H1 (cell line): ENCODE data around the gene MRFAP1. TPM values are rescaled to one million over a fixed set of nuclear protein-coding genes. Genes with fewer than 3 reads are reported as not detected.

Experiments
- CTCF ChIA-PET: fragments of 300-600 bp; sonication (Branson Sonifier 250); formaldehyde crosslinking; loops from one replicate; lab custom pipeline; 2021; ENCODE audit not compliant: partially characterized antibody; lab: Charles Lee
- POLR2A ChIA-PET: fragments of 300-600 bp; sonication (Branson Sonifier 250); formaldehyde crosslinking; loops from one replicate; lab custom pipeline; 2021; ENCODE audit warnings: inconsistent platforms; ENCODE audit not compliant: partially characterized antibody; lab: Charles Lee
- DNase-seq, 2 experiments: peaks; one replicate each; pipeline versions ENCODE4 v3.0.0 to v3.0.0-alpha.2; 2010 to 2022; ENCODE audit warnings: low spot score in 2 of 2, low read depth in 1 of 2, mixed read lengths in 1 of 2
- FAIRE-seq: peaks from 2 replicates; lab custom pipeline; 2011; peaks lifted over from hg19 to GRCh38; lab: Jason Lieb, UNC
- H2AFZ ChIP-seq: 2 replicates; pipeline ENCODE4 v1.8.1; 2012; ENCODE audit warnings: low read length, inconsistent platforms
- H2AK5ac ChIP-seq: 2 replicates; pipeline ENCODE4 v1.6.1; 2013; ENCODE audit warnings: low read depth, low read length
- H2BK120ac ChIP-seq: replicated peaks from 2 replicates; pipeline ENCODE3; 2013; ENCODE audit warnings: low read depth, low read length, inconsistent platforms
- H2BK12ac ChIP-seq: 2 replicates; pipeline ENCODE4 v1.6.1; 2013; ENCODE audit warnings: low read depth, low read length
- H2BK15ac ChIP-seq: 2 replicates; pipeline ENCODE4 v1.6.1; 2013; ENCODE audit warnings: low read length
- H2BK20ac ChIP-seq: 2 replicates; pipeline ENCODE4 v1.6.1; 2013; ENCODE audit warnings: low read length
- H2BK5ac ChIP-seq: 2 replicates; pipeline ENCODE4 v1.6.1; 2013; ENCODE audit warnings: low read depth, low read length
- H3K14ac ChIP-seq: 2 replicates; pipeline ENCODE4 v1.6.1; 2013; ENCODE audit warnings: inconsistent platforms; ENCODE audit not compliant: insufficient read length
- H3K18ac ChIP-seq: 2 replicates; pipeline ENCODE4 v1.6.1; 2013; ENCODE audit warnings: low read length; ENCODE audit errors: extremely low read depth
- H3K23ac ChIP-seq: 2 replicates; pipeline ENCODE4 v1.6.1; 2013; ENCODE audit warnings: inconsistent platforms; ENCODE audit not compliant: insufficient read length
- H3K23me2 ChIP-seq: 2 replicates; pipeline ENCODE4 v1.6.1; 2013; ENCODE audit warnings: low read depth, low read length
- H3K27ac ChIP-seq: 2 replicates; pipeline ENCODE4 v1.6.1; 2011; ENCODE audit warnings: low read depth, low read length, inconsistent platforms
- H3K27me3 ChIP-seq, 4 experiments: replicated peaks in 1 of 4; 1 replicate in 1 of 4; 2 replicates in 3 of 4; pipeline versions ENCODE4 v1.6.1 to v1.8.1; 2011 to 2013; ENCODE audit warnings: low read length in 3 of 4, mild to moderate bottlenecking in 3 of 4, inconsistent platforms in 2 of 4, mixed read lengths in 2 of 4, moderate library complexity in 1 of 4; ENCODE audit not compliant: control insufficient read depth in 3 of 4, insufficient read depth in 3 of 4; ENCODE audit errors: extremely low read depth in 1 of 4
- H3K36me3 ChIP-seq, 4 experiments: 2 replicates each; pipeline versions ENCODE4 v1.6.1 to v1.8.1; 2011 to 2013; ENCODE audit warnings: mild to moderate bottlenecking in 4 of 4, low read length in 3 of 4, moderate library complexity in 2 of 4, control low read depth in 1 of 4, inconsistent platforms in 1 of 4; ENCODE audit not compliant: insufficient read depth in 4 of 4, control insufficient read depth in 2 of 4
- H3K4ac ChIP-seq: replicated peaks from 2 replicates; pipeline ENCODE3; 2013; ENCODE audit warnings: low read length, low read depth, mixed read lengths, inconsistent platforms; ENCODE audit not compliant: insufficient read length
- H3K4me1 ChIP-seq, 4 experiments: replicated peaks in 1 of 4; 1 replicate in 1 of 4; 2 replicates in 3 of 4; pipeline versions ENCODE4 v1.6.1 to v1.8.1; 2011 to 2013; ENCODE audit warnings: low read length in 3 of 4, inconsistent platforms in 2 of 4, mixed read lengths in 1 of 4; ENCODE audit not compliant: insufficient read depth in 4 of 4, control insufficient read depth in 3 of 4
- H3K4me2 ChIP-seq, 2 experiments: 2 replicates each; pipeline versions ENCODE4 v1.6.1 to v1.8.1; 2011 to 2013; ENCODE audit warnings: low read depth in 2 of 2, low read length in 2 of 2, control low read depth in 1 of 2, inconsistent platforms in 1 of 2, mild to moderate bottlenecking in 1 of 2; ENCODE audit not compliant: insufficient read depth in 1 of 2
- H3K4me3 ChIP-seq, 4 experiments: fragments of 200-600, 300-600 bp in 1 of 4; sonication (generic), shearing (Covaris generic), sonication (Bioruptor Twin) in 1 of 4; 2 replicates each; pipeline versions ENCODE4 v1.5.1 to v1.8.1; 2011 to 2016; ENCODE audit warnings: low read length in 4 of 4, low read depth in 3 of 4, control low read depth in 2 of 4, inconsistent platforms in 2 of 4, mild to moderate bottlenecking in 2 of 4, mixed read lengths in 1 of 4, moderate library complexity in 1 of 4; ENCODE audit not compliant: insufficient read depth in 2 of 4; ENCODE audit errors: extremely low read depth in 1 of 4
- H3K56ac ChIP-seq: replicated peaks from 2 replicates; pipeline ENCODE3; 2013; ENCODE audit warnings: low read depth, mild to moderate bottlenecking, mixed read lengths, low read length, inconsistent platforms; ENCODE audit not compliant: insufficient read length
- H3K79me1 ChIP-seq: 2 replicates; pipeline ENCODE4 v1.6.1; 2013; ENCODE audit warnings: low read depth, low read length, control low read depth
- H3K79me2 ChIP-seq, 2 experiments: 2 replicates each; pipeline versions ENCODE4 v1.6.1 to v1.8.1; 2012 to 2013; ENCODE audit warnings: low read length in 2 of 2, mild to moderate bottlenecking in 2 of 2, inconsistent platforms in 1 of 2; ENCODE audit not compliant: insufficient read depth in 2 of 2, control insufficient read depth in 1 of 2
- H3K9ac ChIP-seq, 4 experiments: replicated peaks in 1 of 4; 1 replicate in 1 of 4; 2 replicates in 3 of 4; pipeline versions ENCODE4 v1.6.1 to v1.8.1; 2011 to 2013; ENCODE audit warnings: low read depth in 3 of 4, low read length in 3 of 4, control low read depth in 2 of 4, mild to moderate bottlenecking in 2 of 4, moderate library complexity in 2 of 4, inconsistent platforms in 1 of 4; ENCODE audit errors: extremely low read depth in 1 of 4
- H3K9me3 ChIP-seq, 2 experiments: 2 replicates each; pipeline versions ENCODE4 v1.6.1 to v1.8.1; 2012 to 2013; ENCODE audit warnings: mild to moderate bottlenecking in 2 of 2, moderate library complexity in 2 of 2, control low read depth in 1 of 2, inconsistent platforms in 1 of 2, low read depth in 1 of 2, low read length in 1 of 2, mixed read lengths in 1 of 2; ENCODE audit not compliant: insufficient read depth in 2 of 2
- H4K20me1 ChIP-seq, 2 experiments: replicated peaks in 1 of 2; 2 replicates each; pipeline versions ENCODE3 to v1.8.1; 2011 to 2013; ENCODE audit warnings: inconsistent platforms in 2 of 2, low read length in 2 of 2, mild to moderate bottlenecking in 1 of 2; ENCODE audit not compliant: insufficient read depth in 2 of 2, control insufficient read depth in 1 of 2
- H4K5ac ChIP-seq: 2 replicates; pipeline ENCODE4 v1.6.1; 2013; ENCODE audit warnings: low read length, low read depth, mixed read lengths, inconsistent platforms; ENCODE audit not compliant: insufficient read length
- H4K8ac ChIP-seq: 2 replicates; pipeline ENCODE4 v1.8.0; 2013; ENCODE audit warnings: mild to moderate bottlenecking, moderate library complexity, low read length, inconsistent platforms; ENCODE audit not compliant: insufficient read depth; ENCODE audit errors: extremely low read depth
- H4K91ac ChIP-seq: replicated peaks from 2 replicates; pipeline ENCODE3; 2013; ENCODE audit warnings: low read length, mixed read lengths, inconsistent platforms; ENCODE audit not compliant: insufficient read length
- EP300 ChIP-seq, 2 experiments: IDR thresholded peaks; 1 replicate in 1 of 2; 2 replicates in 1 of 2; pipeline ENCODE4 v1.6.1; 2011 to 2012; ENCODE audit warnings: low read depth in 2 of 2, low read length in 2 of 2, mild to moderate bottlenecking in 2 of 2, borderline replicate concordance in 1 of 2, inconsistent platforms in 1 of 2, moderate library complexity in 1 of 2
- TAF1 ChIP-seq: IDR thresholded peaks from 2 replicates; pipeline ENCODE4 v1.6.1; 2011; ENCODE audit warnings: mild to moderate bottlenecking, low read depth, low read length
- WGBS, 2 experiments: shearing (Covaris generic) in 1 of 2; methylation state at CpG; one replicate each; pipeline versions ENCODE4 v1.1.6 to v1.1.7; 2013 to 2015; ENCODE audit warnings: low lambda C conversion rate in 2 of 2, mixed read lengths in 2 of 2, inconsistent platforms in 1 of 2, low coverage in 1 of 2, missing lambda C conversion rate in 1 of 2; ENCODE audit not compliant: insufficient replicate concordance in 2 of 2, insufficient coverage in 1 of 2, insufficient read length in 1 of 2; ENCODE audit errors: extremely low coverage in 1 of 2, missing lambda C conversion rate in 1 of 2; 5-methylcytosine and 5-hydroxymethylcytosine counted together
- polyA plus RNA-seq, 7 experiments: library from polyadenylated mRNA; depleted of rRNA in 3 of 7; stranded (reverse) in 5 of 7; unstranded in 2 of 7; fragments of >200 nt in 5 of 7; fragments of 200-250 nt in 2 of 7; gene quantifications; 1 replicate in 5 of 7; 2 replicates in 1 of 7; 4 replicates in 1 of 7; pipeline versions ENCODE4 v1.2.1 to v1.2.3, GENCODE V29; 2011 to 2013; ENCODE audit warnings: missing spikeins in 2 of 7, mixed read lengths in 2 of 7
- total RNA-seq: library from RNA; stranded (reverse); fragmentation: NEBNext Ultra II Directional; extraction: Animal tissue kit (Norgen Biotek cat#: 25700); gene quantifications from 2 replicates; pipeline ENCODE4 v1.2.1, GENCODE V29; 2021

MRFAP1 gene
- total and polyA plus RNA-seq, 2 of the 8 experiments (the other 6 are each of a cell fraction or from before 2014, with no cell fraction given), result 108 to 307 TPM

DNA sequence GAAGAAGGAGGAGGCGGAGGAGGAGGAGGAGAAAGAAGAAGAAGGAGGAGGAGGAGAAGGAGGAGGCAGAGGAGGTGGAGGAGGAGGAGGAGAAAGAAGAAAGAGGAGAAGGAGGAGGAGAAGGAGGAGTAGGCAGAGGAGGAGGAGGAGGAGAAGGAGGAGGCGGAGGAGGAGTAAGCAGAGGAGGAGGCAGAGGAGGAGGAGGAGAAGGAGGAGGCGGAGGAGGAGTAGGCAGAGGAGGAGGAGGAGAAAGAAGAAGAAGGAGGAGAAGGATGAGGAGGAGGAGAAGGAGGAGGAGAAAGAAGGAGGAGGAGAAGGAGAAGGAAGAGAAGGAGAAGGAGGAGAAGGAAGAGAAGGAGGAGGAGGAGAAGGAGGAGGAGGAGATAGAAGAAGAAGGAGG is 19.9 kb downstream of the MRFAP1 start:
- Histone ChIP-seq H3K4me1 (no peaks in the 10 kb centered on the region; a peak in 2 of 7 replicates), H3K36me3 (no peaks in the 10 kb centered on the region), H3K4me3 (no peak overlapping the region), H3K9ac (no peak overlapping the region), H2AK5ac (no peak overlapping the region), H2BK5ac (no peak overlapping the region), H3K23ac (no peak overlapping the region), H3K18ac (no peak overlapping the region), H2BK15ac (no peak overlapping the region), H3K56ac (no peak overlapping the region), H3K79me2 (no peaks in the 10 kb centered on the region), H2AFZ (no peak overlapping the region), H3K14ac (no peak overlapping the region), H3K27me3 (peaks cover 0 to 24% (median 16%) of the 10 kb centered on the region in 4 experiments; a peak in 5 of 7 replicates), H3K79me1 (no peaks in the 10 kb centered on the region), H4K91ac (no peak overlapping the region), H4K20me1 (peaks cover 0 to 8% of the 10 kb centered on the region in 2 experiments), H4K5ac (no peak overlapping the region), H2BK20ac (no peak overlapping the region), H2BK12ac (no peak overlapping the region), H3K27ac (no peak overlapping the region), H3K4ac (no peak overlapping the region), H4K8ac (no peak overlapping the region), H3K9me3 (no peaks in the 10 kb centered on the region; a peak in 1 of 4 replicates), H2BK120ac (no peak overlapping the region), H3K4me2 (no peak overlapping the region), H3K23me2 (peaks cover 6% of the 10 kb centered on the region; the same call in 1 of the 2 replicates)
- TF ChIP-seq TAF1, result no peak
- no peak for TF ChIP-seq EP300 (IDR thresholded peaks at IDR 0.05; ENCODE audit: borderline replicate concordance in 1 of 2, low read depth in 2 of 2, low read length in 2 of 2)
- DNase-seq (no peak), FAIRE-seq (no peak)
- CTCF ChIA-PET, result interaction anchor here (1.9 to 2.4 kb wide), 2 partner anchors 14 to 21 kb away, joined by 6 to 7 read pairs; a partner anchor contains a TSS
- WGBS, 2 experiments, result 73% methylated on average over 3 of the region's 3 CpGs; no CpG with 5 or more reads in 1 of the 2 experiments
- POLR2A ChIA-PET, result no interaction called here
